Omental fat pad (tissue), 4 donors: Measurements from ENCODE around the gene TPTE. TPM values are rescaled to one million over a fixed set of nuclear protein-coding genes. Genes with fewer than 3 reads are reported as not detected.
A peak's percentile ranks its signal among the peaks of the same experiment; 100 is the strongest.
"Not testable (repeated sequence)": the region's sequence is repeated elsewhere in the genome, so short reads cannot be mapped to it uniquely, and the experiment has no call there.

Experiments
- ATAC-seq: fragments of 150-250 bp; one replicate; pipeline ENCODE4 v1.9.1; 2016; ENCODE audit warnings: mild to moderate bottlenecking, moderate library complexity; ENCODE audit not compliant: low FRiP score
- DNase-seq: peaks from one replicate; pipeline ENCODE4 v3.0.0-alpha.2; 2019; ENCODE audit warnings: low spot score
- CTCF ChIP-seq, 3 donors: fragments of 450-650 bp; IDR thresholded peaks; one replicate each; pipeline ENCODE4 v1.5.1; 2016 to 2017; ENCODE audit warnings: antibody characterized with exemption in 3 of 3, mild to moderate bottlenecking in 3 of 3, moderate library complexity in 2 of 3
- total RNA-seq, 4 donors: library from RNA; depleted of rRNA; stranded (reverse); fragments of >200 nt; gene quantifications; one replicate each; pipeline ENCODE4 v1.1.0, GENCODE V29; 2016

Gene TPTE
- total RNA-seq, 4 donors from 2014 or later: not detected

GRCh38 chr21:10574531-10575310, 53.3 kb downstream of the TPTE start:
- peak; percentile 23 for ATAC-seq
- not testable (repeated sequence) for DNase-seq

- ATAC-seq (no peak), DNase-seq (no peak)
- TF ChIP-seq CTCF (IDR thresholded peaks at IDR 0.05): no peak
Measured at GRCh38 chr21:10575311-10575667, 53.9 kb downstream of the TPTE start.

- not testable (repeated sequence) for DNase-seq, ATAC-seq
Measured at GRCh38 chr21:10578910-10579309, 57.5 kb downstream of the TPTE start.

GRCh38 chr21:10589115-10589514, 67.7 kb downstream of the TPTE start:
- not testable (repeated sequence) for DNase-seq, ATAC-seq

- not testable (repeated sequence) for DNase-seq, ATAC-seq
Measured at GRCh38 chr21:10607074-10607473, 85.7 kb downstream of the TPTE start.

GRCh38 chr21:10614285-10614684, 92.9 kb downstream of the TPTE start:
- DNase-seq, ATAC-seq: not testable (repeated sequence)

GRCh38 chr21:10616061-10616460, 94.7 kb downstream of the TPTE start:
- not testable (repeated sequence) for DNase-seq, ATAC-seq

- DNase-seq: no peak
- TF ChIP-seq CTCF (IDR thresholded peaks at IDR 0.05): no peak
Measured at GRCh38 chr21:10616535-10616934, 95.2 kb downstream of the TPTE start.

GRCh38 chr21:10617133-10617752, 95.9 kb downstream of the TPTE start:
- DNase-seq, ATAC-seq: not testable (repeated sequence)

More at GRCh38 chr21:10616535-10616934, 95.2 kb downstream of the TPTE start:
- no peak for ATAC-seq

GRCh38 chr21:10627316-10627863, 106.0 kb downstream of the TPTE start:
- DNase-seq: no peak
- TF ChIP-seq CTCF (IDR thresholded peaks at IDR 0.05): no peak
- ATAC-seq: no peak

GRCh38 chr21:10629239-10629638, 107.9 kb downstream of the TPTE start:
- not testable (repeated sequence) for DNase-seq
- ATAC-seq: peak; percentile 28

- not testable (repeated sequence) for ATAC-seq, DNase-seq
Measured at GRCh38 chr21:10630829-10631228, 109.4 kb downstream of the TPTE start.

- not testable (repeated sequence) for ATAC-seq, DNase-seq
Measured at GRCh38 chr21:10631316-10631715, 109.9 kb downstream of the TPTE start.

GRCh38 chr21:10638144-10638543, 116.8 kb downstream of the TPTE start:
- not testable (repeated sequence) for DNase-seq

More at GRCh38 chr21:10638144-10638543, 116.8 kb downstream of the TPTE start:
- not testable (repeated sequence) for ATAC-seq
